DOHH2 (cell line): ENCODE measurements around the gene OR2T10.

Experiments
- CTCF ChIP-seq: fragments of 200-600 bp; sonication (generic); IDR thresholded peaks from one replicate; pipeline ENCODE4 v1.5.1; 2014; ENCODE audit warnings: antibody characterized with exemption, mild to moderate bottlenecking, low read depth, low read length; ENCODE audit not compliant: poor library complexity, severe bottlenecking
- EZH2phosphoT487 ChIP-seq: fragments of 200-600 bp; sonication (generic); IDR thresholded peaks from 2 replicates; pipeline ENCODE4 v1.6.1; 2017; ENCODE audit warnings: borderline replicate concordance, mild to moderate bottlenecking, antibody characterized with exemption, low read length, moderate library complexity, mixed read lengths

GRCh38 chr1:248613742-248614141 lies 16.2 kb upstream of the OR2T10 start:
- TF ChIP-seq CTCF = no peak
- no peak for TF ChIP-seq EZH2phosphoT487
